Fibroblast of lung (primary cell): ENCODE results near the gene TFAP2D.

Experiments
- CTCF ChIP-seq, 2 donors: IDR thresholded peaks in 1 of 2; conservative IDR thresholded peaks in 1 of 2; 1 replicate in 1 of 2; 2 replicates in 1 of 2; pipeline ENCODE4 v1.5.1; 2011 to 2012; ENCODE audit warnings: low read length in 2 of 2, control low read depth in 1 of 2, inconsistent platforms in 1 of 2, low read depth in 1 of 2, mild to moderate bottlenecking in 1 of 2
- EZH2 ChIP-seq: IDR thresholded peaks from 2 replicates; pipeline ENCODE4 v1.5.1; 2012; ENCODE audit warnings: low read length, control low read depth, mild to moderate bottlenecking; ENCODE audit errors: missing control alignments

GRCh38 chr6:50722829-50723554 is 9.7 kb downstream of the TFAP2D start:
- TF ChIP-seq CTCF (conservative IDR thresholded peaks at IDR 0.05 in 1 of 2, IDR thresholded peaks at IDR 0.05 in 1 of 2; ENCODE audit: low read depth in 1 of 2, low read length in 2 of 2) (no peak), EZH2 (no peak)
